Motor neuron (in vitro differentiated cells): Measurements from ENCODE around the gene CDC42SE2. TPM values are rescaled to one million over a fixed set of nuclear protein-coding genes. Genes with fewer than 3 reads are reported as not detected.

Experiments
- ATAC-seq, 8 experiments: fragments of 200-7000 bp; cut with Tn5 transposase; replicated peaks in 6 of 8; 2 replicates each; pipeline ENCODE4 v1.8.0; 2021; ENCODE audit warnings: mild to moderate bottlenecking in 8 of 8, moderate library complexity in 8 of 8
- H3K27ac ChIP-seq, 2 donors: fragments of 250-450 bp; sonication (Bioruptor Pico); 2 replicates each; pipeline ENCODE4 v1.9.0; 2021; ENCODE audit warnings: antibody characterized with exemption in 2 of 2, mild to moderate bottlenecking in 2 of 2, moderate library complexity in 1 of 2
- H3K4me1 ChIP-seq, 2 donors: fragments of 250-450 bp; sonication (Bioruptor Pico); replicated peaks in 1 of 2; 2 replicates each; pipeline ENCODE4 v1.6.1; 2021; ENCODE audit warnings: antibody characterized with exemption in 2 of 2, mild to moderate bottlenecking in 2 of 2, moderate library complexity in 1 of 2
- H3K4me3 ChIP-seq, 5 donors: fragments of 250-450 bp; sonication (Bioruptor Pico); 2 replicates each; pipeline ENCODE4 v1.9.0; 2021; ENCODE audit warnings: antibody characterized with exemption in 5 of 5, mild to moderate bottlenecking in 5 of 5, moderate library complexity in 4 of 5
- WGBS, 10 experiments: fragments of 450-650 bp; shearing (Covaris generic); methylation state at CpG; one replicate each; pipeline ENCODE4 v1.0.0; 2022; 5-methylcytosine and 5-hydroxymethylcytosine counted together
- in situ Hi-C, 9 experiments: fragments of 400-800 bp; cut with MboI; loops; one replicate each; pipeline ENCODE4 v1.15.0; 2021; ENCODE audit warnings: low sequenced_read_pairs in 9 of 9, low pct_unique_long_range_greater_than_20kb in 2 of 9; ENCODE audit not compliant: unreplicated experiment in 9 of 9
- total RNA-seq, 8 experiments: library from RNA; unstranded; fragments of 300-600 nt; gene quantifications; 2 replicates each; pipeline versions ENCODE4 v1.2.3 to v1.2.4, GENCODE V29; 2022

The CDC42SE2 gene
- total RNA-seq, 8 experiments from 2014 or later, result 16.8 to 38.0 (median 27.3) TPM

DNA sequence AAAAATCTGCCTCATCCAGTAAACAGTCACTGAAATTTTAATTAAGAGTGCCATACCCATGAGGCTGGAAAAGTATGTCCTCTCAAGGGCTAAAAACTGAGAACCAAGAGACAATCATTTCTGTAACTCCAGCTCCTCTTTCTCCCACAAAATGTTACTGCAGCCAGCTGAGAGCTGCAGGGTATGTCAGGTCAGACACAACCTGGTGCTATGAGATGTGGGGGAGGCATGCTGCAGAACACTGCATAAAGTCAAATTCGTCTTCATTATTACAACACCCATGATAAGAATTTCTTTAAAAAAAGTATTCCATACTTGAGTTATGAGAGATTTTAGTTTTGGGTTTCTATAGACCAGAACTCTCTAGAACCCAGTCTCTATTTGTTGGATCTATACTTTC, 162.2 kb downstream of the CDC42SE2 start:
- in situ Hi-C loops, result no loop called here
- Histone ChIP-seq H3K4me3 (no peak overlapping the region), H3K27ac (no peak overlapping the region), H3K4me1 (no peaks in the 10 kb centered on the region)
- WGBS, 10 experiments, result 83 to 100% methylated on average over 1 of the region's 1 CpG; no CpG with 5 or more reads in 8 of the 10 experiments
- no peak for ATAC-seq

- no peak overlapping the region for H3K4me3 ChIP-seq
- ATAC-seq, result no peak
- WGBS, 10 experiments, result 0 to 100% (median 87%) methylated on average over 1 of the region's 1 CpG; no CpG with 5 or more reads in 4 of the 10 experiments
- no peaks in the 10 kb centered on the region for H3K4me1 ChIP-seq
- no peak overlapping the region for H3K27ac ChIP-seq
- in situ Hi-C loops, result no loop called here
Observed at GRCh38 chr5:131430794-131431193, 166.9 kb downstream of the CDC42SE2 start.

- H3K4me1 ChIP-seq, result no peaks in the 10 kb centered on the region
- 17 to 100% (median 100%) methylated on average over 1 to 2 of the region's 2 CpGs; no CpG with 5 or more reads in 1 of the 10 experiments for WGBS, 10 experiments
- in situ Hi-C loops, result no loop called here
- ATAC-seq, result no peak
- H3K4me3 ChIP-seq, result no peak overlapping the region
- no peak overlapping the region for H3K27ac ChIP-seq
Observed at GRCh38 chr5:131431794-131432193, 167.9 kb downstream of the CDC42SE2 start.

GRCh38 chr5:131433109-131433508, 169.3 kb downstream of the CDC42SE2 start:
- Histone ChIP-seq H3K4me3 (no peak overlapping the region), H3K27ac (no peak overlapping the region), H3K4me1 (no peaks in the 10 kb centered on the region)
- ATAC-seq, result peak in 3 of 8 experiments; percentile 55 to 71 (median 58)
- 86 to 100% (median 100%) methylated on average over 1 of the region's 1 CpG; no CpG with 5 or more reads in 6 of the 10 experiments for WGBS, 10 experiments
- in situ Hi-C loops, result no loop called here

DNA sequence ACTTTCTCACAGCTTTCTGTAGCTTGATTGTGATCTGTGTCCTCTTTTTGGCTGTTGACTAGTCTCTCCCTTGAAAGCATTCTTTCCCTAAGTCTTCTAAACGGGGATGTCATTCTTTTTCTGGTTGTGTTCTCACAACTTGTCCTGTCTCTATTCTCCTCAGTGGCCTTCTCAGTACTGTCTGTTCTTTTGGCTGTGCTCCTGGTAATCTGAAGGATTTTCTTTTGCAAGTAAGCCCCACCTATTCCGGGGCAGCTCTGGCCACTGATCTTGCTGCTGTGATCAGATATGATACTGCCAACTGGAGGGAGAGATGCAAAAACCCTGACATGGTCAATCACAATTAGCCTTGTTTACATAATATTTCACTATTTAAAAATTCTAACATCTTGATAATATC, 172.2 kb downstream of the CDC42SE2 start:
- no peaks in the 10 kb centered on the region for H3K4me1 ChIP-seq
- WGBS, 10 experiments, result 17 to 100% (median 63%) methylated on average over 1 to 2 of the region's 2 CpGs
- no peak overlapping the region for H3K4me3 ChIP-seq
- in situ Hi-C loops, result no loop called here
- ATAC-seq, result peak in 3 of 8 experiments; percentile 56 to 92 (median 82)
- no peak overlapping the region for H3K27ac ChIP-seq

DNA sequence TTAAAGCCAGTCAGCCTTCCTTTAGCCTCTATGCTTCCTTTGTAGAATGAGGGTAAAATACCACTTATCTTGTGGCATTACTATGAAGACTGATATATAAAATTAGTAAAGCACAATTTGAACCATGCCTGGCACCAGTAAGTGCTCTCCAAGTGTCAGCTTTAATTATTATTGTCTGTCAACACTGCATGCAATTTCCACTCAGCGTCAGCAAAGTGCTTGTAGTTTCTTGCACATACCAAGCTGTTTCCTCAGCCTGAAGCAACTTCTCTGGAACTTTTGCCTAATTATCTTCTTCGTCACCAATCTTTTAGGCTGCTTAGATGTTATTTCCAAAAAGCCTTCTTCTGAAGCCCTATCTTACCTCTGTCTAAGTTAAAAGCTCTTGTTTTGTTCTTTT, 177.3 kb downstream of the CDC42SE2 start:
- in situ Hi-C loops, result no loop called here
- H3K4me3 ChIP-seq, result no peak overlapping the region
- ATAC-seq, result peak in 2 of 8 experiments; percentile 29 to 65
- no peak overlapping the region for H3K27ac ChIP-seq
- 12 to 100% (median 96%) methylated on average over 1 to 2 of the region's 2 CpGs; no CpG with 5 or more reads in 1 of the 10 experiments for WGBS, 10 experiments
- no peaks in the 10 kb centered on the region for H3K4me1 ChIP-seq

Other genes with a start within 250 kb of the CDC42SE2 start
- 100 to 1,000 TPM; 179 to 491 (median 265) TPM for gene HINT1, start 98.8 kb upstream of the CDC42SE2 start, total RNA-seq
- gene LYRM7, start 93.1 kb upstream of the CDC42SE2 start, total RNA-seq, result 10 to 100 TPM in 4 of 8 experiments, 1 to 10 TPM in 4; 6.0 to 15.5 (median 9.2) TPM